Mammary epithelial cell (primary cell): Measurements from ENCODE around the gene KLF16.

Experiments used
- CTCF ChIP-seq, 2 donors: IDR thresholded peaks in 1 of 2; conservative IDR thresholded peaks in 1 of 2; 2 replicates each; pipeline ENCODE4 v1.5.1; 2011 to 2012; ENCODE audit warnings: inconsistent platforms in 2 of 2, low read length in 2 of 2, mild to moderate bottlenecking in 2 of 2, control low read depth in 1 of 2, low read depth in 1 of 2; ENCODE audit not compliant: insufficient read depth in 1 of 2; ENCODE audit errors: extremely low read depth in 1 of 2
- EZH2 ChIP-seq: IDR thresholded peaks from 2 replicates; pipeline ENCODE4 v1.6.1; 2012; ENCODE audit warnings: low read length, inconsistent platforms, borderline replicate concordance

DNA sequence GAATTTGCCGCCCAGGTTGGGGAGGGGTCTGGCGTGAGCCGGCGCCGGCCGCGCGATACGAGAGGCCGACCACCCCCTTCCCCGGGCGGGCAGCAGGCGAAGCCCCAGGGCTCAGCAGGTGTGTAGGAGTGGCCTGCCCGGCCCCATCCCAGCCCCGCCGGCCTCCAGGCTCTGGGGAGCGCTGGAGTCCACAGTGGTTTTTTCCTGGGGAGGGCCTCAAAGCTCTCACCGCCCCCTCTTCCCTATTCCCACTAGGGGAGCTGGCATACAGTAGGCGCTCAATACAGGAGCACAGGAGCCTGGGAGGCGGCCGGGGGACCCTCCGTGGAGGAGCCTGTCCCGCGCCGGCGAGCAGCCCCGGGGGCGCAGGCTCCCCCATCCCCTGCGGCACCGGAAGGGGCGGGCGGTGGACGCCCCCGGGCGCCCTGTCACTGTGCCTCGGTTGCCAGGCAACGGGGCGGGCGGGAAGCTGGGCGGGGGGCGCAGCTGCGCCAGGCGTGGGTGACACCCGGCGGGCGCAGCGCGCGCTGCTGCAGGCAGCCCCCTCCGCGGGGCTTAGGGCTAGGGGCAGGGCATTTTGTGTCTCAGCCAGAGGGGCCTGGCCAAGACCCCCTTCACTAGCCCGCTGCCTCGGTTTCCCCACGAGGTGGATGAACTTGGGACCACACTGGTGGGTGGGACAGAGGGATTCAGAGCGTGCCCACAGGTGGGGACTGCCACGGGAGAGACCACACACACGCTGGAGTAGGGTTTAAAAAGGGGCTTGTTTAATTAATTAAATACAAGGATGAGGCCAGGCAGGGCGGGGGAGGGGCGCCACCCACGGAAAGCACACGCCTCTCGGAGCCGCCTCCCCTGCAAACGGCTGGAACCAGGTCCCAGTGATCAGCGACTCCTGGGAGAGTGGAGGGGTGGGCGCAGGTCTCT is 11.5 kb downstream of the KLF16 start:
- TF ChIP-seq CTCF (conservative IDR thresholded peaks at IDR 0.05 in 1 of 2, IDR thresholded peaks at IDR 0.05 in 1 of 2; ENCODE audit: extremely low read depth in 1 of 2, insufficient read depth in 1 of 2, low read depth in 1 of 2, low read length in 2 of 2) (no peak), EZH2 (no peak)
